Left ventricle myocardium inferior (tissue), 1 donor: Measurements from ENCODE around the gene RBM4B. TPM values are rescaled to one million over a fixed set of nuclear protein-coding genes. Genes with fewer than 3 reads are reported as not detected.

Experiments
- DNase-seq: peaks from one replicate; pipeline ENCODE4 v3.0.0-alpha.2; 2020
- H3K27ac ChIP-seq: fragments of 200-600 bp; replicated peaks from 2 replicates; pipeline ENCODE4 v1.8.0; 2021
- H3K27me3 ChIP-seq: fragments of 200-600 bp; 2 replicates; pipeline ENCODE4 v1.8.0; 2021; ENCODE audit warnings: low read depth
- H3K36me3 ChIP-seq: fragments of 200-600 bp; 2 replicates; pipeline ENCODE4 v1.8.0; 2021
- H3K4me1 ChIP-seq: fragments of 200-600 bp; 2 replicates; pipeline ENCODE4 v1.8.0; 2021
- H3K4me3 ChIP-seq: fragments of 200-600 bp; 2 replicates; pipeline ENCODE4 v1.8.0; 2021; ENCODE audit warnings: mild to moderate bottlenecking, moderate library complexity
- H3K9me3 ChIP-seq: fragments of 200-600 bp; replicated peaks from 2 replicates; pipeline ENCODE4 v1.8.0; 2021
- intact Hi-C: fragments of 100-400 bp; cut with micrococcal nuclease; formaldehyde crosslinking; loops from one replicate; pipeline ENCODE4 v1.11.0; 2022
- total RNA-seq: library from RNA; stranded (reverse); fragmentation: NEBNext Ultra II Directional; extraction: Animal tissue kit (Norgen Biotek cat#: 25700); gene quantifications from one replicate; pipeline ENCODE4 v1.2.1, GENCODE V29; 2021
- TF ChIP-seq, protein P1 (sequence below): fragments of 200-600 bp; IDR thresholded peaks from 2 replicates; pipeline ENCODE4 v1.8.0; 2021; ENCODE audit warnings: antibody characterized with exemption, mild to moderate bottlenecking, borderline replicate concordance
- donor health status: DM: no; HTN: yes; CAD: no; lungs with severe emphysema.

RBM4B gene
- total RNA-seq, 1 donor from 2014 or later, result 11.8 TPM

- no peaks in the 10 kb centered on the region for H3K9me3 ChIP-seq
- TF ChIP-seq, protein P1, sequence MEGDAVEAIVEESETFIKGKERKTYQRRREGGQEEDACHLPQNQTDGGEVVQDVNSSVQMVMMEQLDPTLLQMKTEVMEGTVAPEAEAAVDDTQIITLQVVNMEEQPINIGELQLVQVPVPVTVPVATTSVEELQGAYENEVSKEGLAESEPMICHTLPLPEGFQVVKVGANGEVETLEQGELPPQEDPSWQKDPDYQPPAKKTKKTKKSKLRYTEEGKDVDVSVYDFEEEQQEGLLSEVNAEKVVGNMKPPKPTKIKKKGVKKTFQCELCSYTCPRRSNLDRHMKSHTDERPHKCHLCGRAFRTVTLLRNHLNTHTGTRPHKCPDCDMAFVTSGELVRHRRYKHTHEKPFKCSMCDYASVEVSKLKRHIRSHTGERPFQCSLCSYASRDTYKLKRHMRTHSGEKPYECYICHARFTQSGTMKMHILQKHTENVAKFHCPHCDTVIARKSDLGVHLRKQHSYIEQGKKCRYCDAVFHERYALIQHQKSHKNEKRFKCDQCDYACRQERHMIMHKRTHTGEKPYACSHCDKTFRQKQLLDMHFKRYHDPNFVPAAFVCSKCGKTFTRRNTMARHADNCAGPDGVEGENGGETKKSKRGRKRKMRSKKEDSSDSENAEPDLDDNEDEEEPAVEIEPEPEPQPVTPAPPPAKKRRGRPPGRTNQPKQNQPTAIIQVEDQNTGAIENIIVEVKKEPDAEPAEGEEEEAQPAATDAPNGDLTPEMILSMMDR, result no peak
- intact Hi-C loops, result loop anchor here (10.0 kb wide), 1 partner anchor 96 kb away; no protein-coding TSS in a partner anchor
- no peaks in the 10 kb centered on the region for H3K36me3 ChIP-seq
- DNase-seq, result no peak
- no peak overlapping the region for H3K4me3 ChIP-seq
- peaks cover 47% of the 10 kb centered on the region for H3K27me3 ChIP-seq
- no peaks in the 10 kb centered on the region for H3K4me1 ChIP-seq
- H3K27ac ChIP-seq, result no peak overlapping the region
Measured at GRCh38 chr11:66718320-66718971, 40.8 kb upstream of the RBM4B start.

GRCh38 chr11:66717925-66718319 is 40.2 kb upstream of the RBM4B start:
- Histone ChIP-seq H3K4me1 (no peaks in the 10 kb centered on the region), H3K4me3 (no peak overlapping the region), H3K27ac (no peak overlapping the region), H3K27me3 (peaks cover 47% of the 10 kb centered on the region), H3K36me3 (no peaks in the 10 kb centered on the region), H3K9me3 (no peaks in the 10 kb centered on the region)
- intact Hi-C loops, result loop anchor here (10.0 kb wide), 1 partner anchor 97 kb away; no protein-coding TSS in a partner anchor
- TF ChIP-seq, protein P1, result no peak
- no peak for DNase-seq

DNA sequence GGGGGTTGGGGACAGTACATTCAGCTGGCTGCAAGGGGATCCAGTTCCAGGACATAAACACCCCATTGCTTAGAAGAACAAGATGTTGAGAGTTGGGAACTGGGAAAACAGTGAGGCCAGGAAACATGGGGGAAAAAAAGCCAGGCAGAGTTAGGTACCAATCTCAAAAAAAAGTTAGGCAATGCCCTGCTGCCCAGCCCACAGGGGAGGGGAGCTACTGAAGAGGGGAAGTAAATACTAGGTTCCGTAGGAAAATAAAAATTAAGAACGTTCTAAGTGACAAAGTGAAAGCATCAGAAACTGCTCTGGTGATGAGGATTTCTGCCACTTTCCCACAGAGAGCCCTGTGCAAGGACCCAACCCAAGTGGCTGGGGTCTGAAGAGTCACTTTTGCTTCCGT is 39.3 kb upstream of the RBM4B start:
- Histone ChIP-seq H3K4me3 (no peak overlapping the region), H3K4me1 (no peaks in the 10 kb centered on the region), H3K9me3 (no peaks in the 10 kb centered on the region), H3K27me3 (peaks cover 46% of the 10 kb centered on the region), H3K36me3 (no peaks in the 10 kb centered on the region), H3K27ac (no peak overlapping the region)
- intact Hi-C loops, result loop anchor here (10.0 kb wide), 1 partner anchor 98 kb away; no protein-coding TSS in a partner anchor
- TF ChIP-seq, protein P1, result no peak
- DNase-seq, result no peak

- TF ChIP-seq, protein P1, result no peak
- no peak for DNase-seq
- intact Hi-C loops, result loop anchor here (10.0 kb wide), 1 partner anchor 99 kb away; no protein-coding TSS in a partner anchor
- Histone ChIP-seq H3K9me3 (no peaks in the 10 kb centered on the region), H3K4me3 (no peak overlapping the region), H3K36me3 (no peaks in the 10 kb centered on the region), H3K27me3 (peaks cover 34% of the 10 kb centered on the region), H3K27ac (no peak overlapping the region), H3K4me1 (no peaks in the 10 kb centered on the region)
Measured at GRCh38 chr11:66715346-66716085, 37.8 kb upstream of the RBM4B start.

DNA sequence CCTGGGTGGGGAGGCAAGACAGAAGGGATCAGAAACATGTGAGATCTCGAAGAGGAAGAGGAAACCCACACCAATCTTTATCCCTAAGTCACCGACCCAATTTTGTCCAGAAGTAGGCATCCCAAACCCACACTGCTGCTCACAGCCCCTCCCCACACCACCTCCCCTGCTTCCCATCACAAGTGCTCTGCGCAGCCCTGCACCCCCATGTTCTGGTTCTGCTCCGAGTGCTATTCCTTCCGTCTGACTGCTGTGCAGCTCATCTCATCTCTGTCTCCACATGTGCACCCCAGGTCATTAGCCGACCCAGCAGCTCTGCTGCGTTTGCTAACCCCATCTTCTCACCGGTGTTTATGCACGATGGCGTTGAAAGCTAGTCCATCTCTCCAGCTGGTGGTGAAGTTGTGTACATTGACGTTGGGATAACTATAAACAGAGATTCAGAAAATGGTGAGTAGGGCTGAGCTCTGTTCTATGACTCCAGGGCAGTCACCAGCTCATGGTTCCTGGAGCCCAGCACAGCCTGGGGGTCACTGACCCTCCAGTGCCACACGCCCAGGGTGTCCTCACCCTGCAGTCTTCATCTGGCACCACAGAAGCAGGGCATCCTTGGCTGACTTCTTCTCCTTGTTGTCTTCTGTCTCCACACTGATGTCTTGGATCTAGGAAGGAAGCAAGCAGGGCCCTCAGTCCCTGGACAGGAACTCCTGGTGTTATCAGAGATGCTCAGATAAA is 36.2 kb upstream of the RBM4B start:
- Histone ChIP-seq H3K9me3 (no peaks in the 10 kb centered on the region), H3K4me1 (no peaks in the 10 kb centered on the region), H3K27ac (no peak overlapping the region), H3K36me3 (no peaks in the 10 kb centered on the region), H3K4me3 (no peak overlapping the region), H3K27me3 (peaks cover 18% of the 10 kb centered on the region)
- TF ChIP-seq, protein P1, result no peak
- intact Hi-C loops, result loop anchor here (10.0 kb wide), 1 partner anchor 101 kb away; no protein-coding TSS in a partner anchor
- no peak for DNase-seq
